NCI-H2196 treated with DMSO at 0.1 percent for 48 hours (cell line): ENCODE measurements around the gene LXN.
"Not testable (repeated sequence)": the region's sequence is repeated elsewhere in the genome, so short reads cannot be mapped to it uniquely, and the experiment has no call there.

ENCODE experiments used
- DNase-seq: peaks from one replicate; lab custom pipeline; 2025; ENCODE audit not compliant: unreplicated experiment; lab: John Stamatoyannopoulos, UW

LXN gene

GRCh38 chr3:158672215-158673176 is at the start of gene LXN:
Gene LXN, minus strand, starts transcription at chr3:158672648. Its CDS starts 170 bp downstream, at chr3:158672478.
- DNase-seq, result no peak

DNA sequence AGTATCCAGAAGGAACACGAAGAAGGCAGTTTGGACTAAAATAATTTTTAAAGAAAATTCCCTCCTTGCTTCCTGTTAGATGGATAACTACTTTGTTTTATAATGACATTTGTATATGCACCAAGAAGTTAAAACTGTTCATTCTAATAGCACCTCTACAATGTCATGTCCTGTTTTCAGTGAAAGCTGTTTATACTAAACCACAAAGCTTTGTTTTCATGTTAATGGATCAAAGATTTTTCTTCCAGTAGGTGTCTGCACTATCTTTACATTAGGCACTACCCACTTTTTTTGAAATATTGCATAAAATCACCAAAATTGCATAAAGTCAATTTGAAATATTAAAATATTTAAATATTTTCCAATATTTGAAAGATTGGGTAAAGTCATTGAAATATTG is 49.7 kb upstream of the LXN start:
- DNase-seq, result no peak

DNA sequence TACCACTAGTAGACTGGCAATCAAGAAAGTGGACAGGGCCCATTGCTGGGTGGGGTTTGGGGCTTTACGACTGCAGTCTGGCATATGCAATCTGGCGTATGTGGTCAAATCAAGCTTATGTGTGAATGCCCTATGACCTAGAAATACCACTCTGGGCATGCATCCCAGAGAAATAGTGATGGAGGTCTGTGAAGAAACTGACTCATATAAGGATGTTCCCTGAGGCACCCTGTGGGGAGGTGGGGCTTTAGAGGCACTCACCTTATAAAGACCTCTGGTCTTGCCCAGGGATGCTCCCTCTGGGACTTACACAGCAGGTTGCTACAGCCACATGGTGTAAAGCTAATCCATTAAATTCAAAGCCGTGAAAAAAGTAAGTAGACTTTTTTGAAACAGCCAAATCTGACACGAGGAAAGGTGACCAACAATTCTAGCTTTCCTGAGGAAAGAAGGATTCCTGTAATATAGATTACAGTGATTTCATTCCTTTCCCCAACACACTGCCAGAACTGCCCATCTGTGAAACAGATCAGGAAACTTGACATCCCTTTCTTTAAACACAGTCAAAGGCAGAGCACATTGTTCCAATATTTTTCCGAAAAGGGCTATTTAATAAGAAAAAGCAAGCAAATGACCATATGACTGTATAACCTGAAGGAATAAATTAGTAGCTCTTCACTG is 46.2 kb upstream of the LXN start:
- no peak for DNase-seq

GRCh38 chr3:158717576-158717975 is 45.1 kb upstream of the LXN start:
- DNase-seq, result no peak

DNA sequence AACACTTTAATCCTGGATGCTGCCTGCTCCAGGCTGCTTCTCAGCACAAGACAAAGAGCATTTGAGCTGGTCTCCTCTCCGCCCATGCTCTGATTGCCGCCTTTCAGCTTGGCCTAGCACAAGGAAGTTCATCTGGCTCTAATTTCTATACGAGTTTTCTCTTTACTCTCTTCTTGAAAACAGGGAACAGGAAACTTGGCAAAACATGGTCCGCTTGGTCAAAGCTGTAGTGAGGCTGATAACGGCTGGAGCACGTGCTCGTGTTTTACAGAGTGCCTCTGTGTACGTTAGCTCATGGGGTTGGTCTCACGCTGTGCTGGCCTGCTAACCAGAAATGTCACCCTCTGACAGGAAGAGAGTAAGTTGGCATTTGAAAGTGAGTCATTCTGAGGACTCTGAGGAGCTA is 40.6 kb upstream of the LXN start:
- no peak for DNase-seq

DNA sequence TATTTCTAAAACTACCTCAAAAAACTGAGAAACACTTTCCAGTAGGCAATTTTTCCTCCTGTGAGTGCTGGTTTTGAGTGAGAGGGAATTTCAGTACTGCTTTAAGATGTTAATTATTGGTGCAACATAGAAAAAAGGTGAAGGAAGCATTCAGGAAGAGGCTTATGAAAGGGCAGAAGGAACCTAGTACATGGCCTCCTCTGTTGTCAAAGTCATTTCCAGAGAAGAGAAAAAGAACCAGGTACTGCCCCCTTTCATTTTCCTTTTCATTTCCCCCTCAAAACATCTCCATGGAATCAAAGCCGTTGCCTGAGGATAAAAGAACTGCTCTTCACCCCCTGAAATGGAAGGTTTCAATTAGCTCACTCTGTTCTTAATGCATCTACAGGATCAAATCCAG is 40.0 kb upstream of the LXN start:
- DNase-seq, result no peak

DNA sequence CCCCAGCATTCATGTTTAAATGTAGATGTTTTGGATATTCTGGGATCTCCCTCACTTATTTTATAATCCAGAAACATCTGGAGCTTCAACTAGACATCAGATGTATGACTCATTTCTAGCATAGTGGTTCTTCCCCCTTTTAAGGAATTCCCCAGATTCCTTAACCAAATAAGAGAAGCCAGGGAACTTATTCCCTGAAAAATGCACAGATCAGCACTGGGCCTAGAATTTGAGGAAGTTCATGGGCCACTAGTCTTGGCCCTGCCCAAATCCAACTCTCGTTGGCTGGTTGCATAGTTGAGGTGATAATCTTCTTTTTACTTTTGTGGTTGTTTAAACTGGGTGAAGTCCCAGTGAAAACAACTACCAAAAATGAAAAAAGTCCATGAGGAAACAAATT is 39.4 kb upstream of the LXN start:
- DNase-seq, result no peak

DNA sequence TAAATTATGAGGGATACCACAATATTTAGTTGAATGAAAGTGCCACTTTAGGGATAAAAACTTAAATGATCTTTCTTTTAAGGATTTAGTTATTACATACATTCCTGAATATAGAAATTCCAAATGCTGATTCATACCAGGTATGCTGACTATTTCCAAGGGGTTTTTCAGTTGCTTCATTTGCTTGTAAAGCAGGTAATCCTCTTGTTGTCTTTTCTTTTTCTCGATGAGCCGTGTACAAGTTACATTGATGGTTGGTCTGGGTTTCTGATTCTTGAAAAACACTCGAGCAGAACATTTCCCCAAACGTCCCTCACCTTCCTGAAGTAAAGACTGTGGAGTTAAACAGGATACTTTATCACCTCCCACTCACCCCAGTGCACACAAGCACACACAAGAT is 38.2 kb upstream of the LXN start:
- DNase-seq, result no peak

DNA sequence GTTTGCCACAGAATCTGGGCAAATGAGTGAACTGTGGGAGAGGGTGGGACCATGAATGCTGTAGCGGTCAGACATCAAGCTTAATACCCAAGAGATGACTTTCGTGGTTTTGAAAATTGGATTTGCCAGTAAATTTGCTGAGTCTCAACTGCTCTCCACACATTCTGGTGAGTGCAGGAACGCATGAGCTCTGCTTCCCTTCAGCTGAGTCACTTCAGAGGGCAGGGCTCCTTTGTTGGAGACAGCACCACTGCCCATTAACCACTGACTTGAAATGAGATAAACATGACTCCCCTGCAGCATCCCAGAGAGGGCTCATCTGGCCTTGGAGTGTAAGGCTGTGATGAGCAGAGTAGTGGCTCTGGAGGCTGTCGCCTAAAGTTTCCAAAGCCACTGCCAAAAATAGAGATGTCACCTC is 37.2 kb upstream of the LXN start:
- DNase-seq, result no peak

DNA sequence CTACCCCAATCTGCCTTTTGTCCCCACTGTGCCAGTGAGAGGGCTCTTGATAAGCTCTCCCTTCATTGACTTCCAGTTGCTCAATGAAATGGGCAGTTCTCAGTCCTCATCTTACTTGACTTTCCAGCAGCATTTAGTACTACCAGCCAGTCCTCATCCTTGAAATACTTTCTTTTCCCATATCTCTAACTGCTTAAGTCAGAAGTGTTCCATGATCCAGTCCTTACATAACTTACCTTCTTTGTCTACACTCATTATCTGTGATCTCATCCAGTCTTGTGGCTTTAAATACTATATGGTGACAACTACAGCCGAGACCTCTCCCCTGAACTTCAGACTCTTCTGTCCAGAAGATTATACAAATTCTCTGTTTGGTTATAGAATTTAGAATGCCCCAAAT is 31.1 kb upstream of the LXN start:
- DNase-seq, result no peak

- DNase-seq, result no peak
Measured at GRCh38 chr3:158702815-158703481, 30.5 kb upstream of the LXN start.

GRCh38 chr3:158701420-158702065 is 29.1 kb upstream of the LXN start:
- no peak for DNase-seq

- DNase-seq, result peak; percentile 27
Measured at GRCh38 chr3:158700559-158700958, 28.1 kb upstream of the LXN start.

DNA sequence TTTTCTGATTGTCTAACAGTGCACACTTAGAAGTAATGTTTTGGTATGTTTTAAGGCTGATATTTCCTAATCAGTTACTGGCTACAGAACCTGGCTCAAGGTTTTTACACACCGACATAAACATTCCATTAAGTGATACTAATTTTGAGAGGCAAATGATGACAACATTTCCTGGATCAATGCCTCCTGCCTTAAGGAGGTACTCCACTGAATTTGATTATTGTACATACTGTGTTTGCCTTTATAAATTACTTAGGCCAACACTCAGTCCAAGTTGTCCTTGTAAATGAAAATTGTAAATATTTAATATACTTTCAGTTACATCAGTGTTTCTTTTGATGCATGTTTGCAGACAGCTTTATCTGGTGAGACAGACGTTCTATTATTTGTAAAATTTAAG is 24.2 kb upstream of the LXN start:
- DNase-seq, result no peak

DNA sequence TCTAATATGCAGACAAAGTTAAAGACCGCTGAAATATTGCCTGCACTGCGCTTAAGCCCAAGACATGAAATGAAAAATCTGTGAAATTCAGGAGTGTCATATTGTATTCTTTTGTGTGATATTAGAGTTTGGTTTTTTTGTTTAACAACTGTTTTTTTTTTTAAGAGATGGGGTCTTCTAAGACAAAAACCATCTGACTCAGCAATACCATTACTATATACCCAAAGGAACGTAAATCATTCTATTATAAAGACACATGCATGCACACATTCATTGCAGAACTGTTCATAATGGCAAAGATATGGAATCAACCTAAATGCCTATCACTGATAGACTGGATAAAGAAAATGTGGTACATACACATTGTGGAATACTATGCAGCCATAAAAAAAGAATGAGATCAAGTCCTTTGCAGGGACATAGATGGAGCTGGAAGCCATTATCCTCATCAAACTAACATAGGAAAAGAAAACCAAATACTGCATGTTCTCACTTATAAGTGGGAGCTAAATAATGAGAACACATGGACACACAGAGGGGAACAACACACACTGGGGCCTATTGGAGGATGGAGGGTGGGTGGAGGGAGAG is 21.5 kb upstream of the LXN start:
- DNase-seq, result not testable (repeated sequence)

GRCh38 chr3:158685159-158685558 is 12.7 kb upstream of the LXN start:
- no peak for DNase-seq

- DNase-seq, result no peak
Measured at GRCh38 chr3:158683230-158683962, 10.9 kb upstream of the LXN start.

DNA sequence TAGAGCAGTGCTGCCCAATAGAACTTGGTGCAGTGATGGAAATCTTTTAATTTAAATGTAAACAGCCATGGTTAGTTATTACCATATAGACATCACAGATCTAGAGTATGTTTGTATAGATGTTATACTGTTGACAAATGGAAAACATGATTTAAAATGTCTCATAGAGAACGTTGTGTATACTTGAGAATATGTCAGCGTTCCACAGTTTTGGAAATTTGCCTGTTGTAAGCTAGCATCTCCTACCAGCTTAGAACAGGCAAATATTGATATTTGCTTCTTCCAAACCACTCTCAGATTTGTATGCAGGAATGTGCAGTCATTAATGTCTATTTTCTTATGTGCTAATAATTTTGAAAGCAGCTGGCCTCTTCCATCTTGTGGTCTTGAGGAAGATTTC is 8.4 kb upstream of the LXN start:
- no peak for DNase-seq

DNA sequence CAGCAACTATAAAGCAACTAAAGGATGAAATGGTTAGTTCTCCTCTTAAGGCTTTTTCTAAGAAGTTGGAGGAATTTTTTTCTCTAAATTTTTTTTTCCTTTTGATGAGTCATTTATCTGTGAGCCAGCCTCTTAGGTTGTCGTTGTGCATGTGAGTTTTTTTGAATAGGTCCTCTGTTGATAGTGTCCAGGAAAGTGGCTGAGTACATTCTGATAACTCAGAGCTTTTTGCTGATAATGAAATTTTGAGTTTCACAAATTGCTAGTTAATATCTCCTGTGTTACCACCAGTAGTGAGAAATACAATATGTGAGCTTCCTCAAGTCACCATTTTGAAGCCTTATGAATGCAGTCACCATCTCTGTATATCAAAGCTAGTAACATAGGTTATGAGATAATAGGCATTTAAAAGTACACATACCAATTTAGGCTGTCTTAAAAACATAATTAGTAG is 7.1 kb upstream of the LXN start:
- DNase-seq, result no peak

GRCh38 chr3:158678687-158679086 is 6.2 kb upstream of the LXN start:
- DNase-seq, result no peak
